ENCODE data around the gene LCMT2. TPM values are rescaled to one million over a fixed set of nuclear protein-coding genes. Genes with fewer than 3 reads are reported as not detected.

The LCMT2 gene
- total and polyA plus RNA-seq, 10 of the 15 experiments (the other 5 are each of a cell fraction or from before 2014, with no cell fraction given): 2.1 to 17.2 (median 14.9) TPM

GRCh38 chr15:43329960-43330779 lies at the start of gene LCMT2 (continued):
- TF ChIP-seq SIX5 (IDR thresholded peaks at IDR 0.05; ENCODE audit: low read depth, low read length, severe bottlenecking) (no peak), MXI1 (IDR thresholded peaks at IDR 0.05; ENCODE audit: low read depth, low read length) (peak; percentile 81), GATAD2B (conservative IDR thresholded peaks at IDR 0.05; ENCODE audit: low read depth) (peak; percentile 86), RAD51 (IDR thresholded peaks at IDR 0.05) (no peak), KAT2A (conservative IDR thresholded peaks at IDR 0.05; ENCODE audit: control insufficient read depth, low read depth, low read length) (no peak), NFIC (IDR thresholded peaks at IDR 0.05; ENCODE audit: low read depth, low read length) (no peak), TAF1 (IDR thresholded peaks at IDR 0.05; ENCODE audit: borderline replicate concordance, low read depth, low read length) (peak; percentile 50; the same call in 1 of the 2 replicates), HSF1 (IDR thresholded peaks at IDR 0.05; ENCODE audit: low read depth, low read length) (no peak), RBBP5 (conservative IDR thresholded peaks at IDR 0.05) (no peak; the same call in 1 of the 2 replicates), E2F8 (IDR thresholded peaks at IDR 0.05; ENCODE audit: low read depth, partially characterized antibody) (peak; percentile 36), TARDBP (IDR thresholded peaks at IDR 0.05; ENCODE audit: borderline replicate concordance) (no peak), RELA (IDR thresholded peaks at IDR 0.05; ENCODE audit: borderline replicate concordance, partially characterized antibody) (peak; percentile 76), ZBTB4 (CRISPR knock-in tag; IDR thresholded peaks at IDR 0.05) (no peak), MTA3 (IDR thresholded peaks at IDR 0.05; ENCODE audit: borderline replicate concordance, low read length) (no peak), CBX3 (IDR thresholded peaks at IDR 0.05; ENCODE audit: borderline replicate concordance, low read depth) (no peak), MYC (IDR thresholded peaks at IDR 0.05; ENCODE audit: insufficient read depth, insufficient read length, insufficient replicate concordance, low read length, severe bottlenecking) (peak; percentile 78), PML (IDR thresholded peaks at IDR 0.05; ENCODE audit: low read length) (peak; percentile 94), ZBED1 (IDR thresholded peaks at IDR 0.05; ENCODE audit: borderline replicate concordance) (0 out of 2 replicates have a peak, but pooled peaks have one; percentile 40), KDM1A (IDR thresholded peaks at IDR 0.05; ENCODE audit: borderline replicate concordance) (no peak), ZZZ3 (IDR thresholded peaks at IDR 0.05; ENCODE audit: control insufficient read depth, insufficient read length, low read depth) (no peak), ATF3 (IDR thresholded peaks at IDR 0.05; ENCODE audit: borderline replicate concordance, extremely low read depth, low read depth, low read length) (no peak), TCF7 (IDR thresholded peaks at IDR 0.05; ENCODE audit: borderline replicate concordance) (no peak), NR2C1 (IDR thresholded peaks at IDR 0.05) (no peak; the same call in 1 of the 2 replicates)

All from GM12878 (cell line).